Measurements from ENCODE around the gene RBBP5.

The RBBP5 gene

GRCh38 chr1:205144046-205144720 is 22.4 kb upstream of the RBBP5 start:
- no peaks in the 10 kb centered on the region for H3K4me1 ChIP-seq (ENCODE audit: insufficient read depth, poor library complexity, severe bottlenecking)
- TF ChIP-seq CTCF (IDR thresholded peaks at IDR 0.05; ENCODE audit: poor library complexity, severe bottlenecking), result no peak
- no peaks in the 10 kb centered on the region for H3K36me3 ChIP-seq (ENCODE audit: low read depth)
- H3K9me3 ChIP-seq (ENCODE audit: severe bottlenecking), result no peaks in the 10 kb centered on the region
- ATAC-seq (ENCODE audit: low read depth) (no peak), DNase-seq (ENCODE audit: low spot score) (no peak)
- H3K27ac ChIP-seq (ENCODE audit: poor library complexity, severe bottlenecking), result no peak overlapping the region
- no peak overlapping the region for H3K4me3 ChIP-seq (ENCODE audit: severe bottlenecking)
- H3K27me3 ChIP-seq (ENCODE audit: insufficient read depth, poor library complexity, severe bottlenecking), result no peaks in the 10 kb centered on the region

- Histone ChIP-seq H3K36me3 (ENCODE audit: low read depth) (no peaks in the 10 kb centered on the region), H3K4me1 (ENCODE audit: insufficient read depth, poor library complexity, severe bottlenecking) (no peaks in the 10 kb centered on the region), H3K4me3 (ENCODE audit: severe bottlenecking) (no peak overlapping the region), H3K27me3 (ENCODE audit: insufficient read depth, poor library complexity, severe bottlenecking) (no peaks in the 10 kb centered on the region), H3K9me3 (ENCODE audit: severe bottlenecking) (no peaks in the 10 kb centered on the region), H3K27ac (ENCODE audit: poor library complexity, severe bottlenecking) (no peak overlapping the region)
- ATAC-seq (ENCODE audit: low read depth) (no peak), DNase-seq (ENCODE audit: low spot score) (no peak)
- TF ChIP-seq CTCF (IDR thresholded peaks at IDR 0.05; ENCODE audit: poor library complexity, severe bottlenecking), result no peak
Measured at GRCh38 chr1:205142102-205142469, 20.3 kb upstream of the RBBP5 start.

GRCh38 chr1:205141236-205142101 is 19.7 kb upstream of the RBBP5 start:
- H3K36me3 ChIP-seq (ENCODE audit: low read depth), result no peaks in the 10 kb centered on the region
- TF ChIP-seq CTCF (IDR thresholded peaks at IDR 0.05; ENCODE audit: poor library complexity, severe bottlenecking), result peak; percentile 88
- H3K27ac ChIP-seq (ENCODE audit: poor library complexity, severe bottlenecking), result no peak overlapping the region
- DNase-seq (ENCODE audit: low spot score) (no peak), ATAC-seq (ENCODE audit: low read depth) (peak; percentile 78)
- H3K4me3 ChIP-seq (ENCODE audit: severe bottlenecking), result no peak overlapping the region
- H3K4me1 ChIP-seq (ENCODE audit: insufficient read depth, poor library complexity, severe bottlenecking), result no peaks in the 10 kb centered on the region
- no peaks in the 10 kb centered on the region for H3K9me3 ChIP-seq (ENCODE audit: severe bottlenecking)
- H3K27me3 ChIP-seq (ENCODE audit: insufficient read depth, poor library complexity, severe bottlenecking), result no peaks in the 10 kb centered on the region

GRCh38 chr1:205140113-205140512 is 18.3 kb upstream of the RBBP5 start:
- Histone ChIP-seq H3K4me1 (ENCODE audit: insufficient read depth, poor library complexity, severe bottlenecking) (no peaks in the 10 kb centered on the region), H3K36me3 (ENCODE audit: low read depth) (no peaks in the 10 kb centered on the region), H3K9me3 (ENCODE audit: severe bottlenecking) (no peaks in the 10 kb centered on the region), H3K27me3 (ENCODE audit: insufficient read depth, poor library complexity, severe bottlenecking) (no peaks in the 10 kb centered on the region), H3K27ac (ENCODE audit: poor library complexity, severe bottlenecking) (no peak overlapping the region), H3K4me3 (ENCODE audit: severe bottlenecking) (no peak overlapping the region)
- ATAC-seq (ENCODE audit: low read depth) (no peak), DNase-seq (ENCODE audit: low spot score) (no peak)
- TF ChIP-seq CTCF (IDR thresholded peaks at IDR 0.05; ENCODE audit: poor library complexity, severe bottlenecking), result no peak

- no peak for TF ChIP-seq CTCF (IDR thresholded peaks at IDR 0.05; ENCODE audit: poor library complexity, severe bottlenecking)
- no peak overlapping the region for H3K27ac ChIP-seq (ENCODE audit: poor library complexity, severe bottlenecking)
- no peaks in the 10 kb centered on the region for H3K4me1 ChIP-seq (ENCODE audit: insufficient read depth, poor library complexity, severe bottlenecking)
- ATAC-seq (ENCODE audit: low read depth) (no peak), DNase-seq (ENCODE audit: low spot score) (no peak)
- no peak overlapping the region for H3K4me3 ChIP-seq (ENCODE audit: severe bottlenecking)
- no peaks in the 10 kb centered on the region for H3K27me3 ChIP-seq (ENCODE audit: insufficient read depth, poor library complexity, severe bottlenecking)
- no peaks in the 10 kb centered on the region for H3K9me3 ChIP-seq (ENCODE audit: severe bottlenecking)
- H3K36me3 ChIP-seq (ENCODE audit: low read depth), result no peaks in the 10 kb centered on the region
Measured at GRCh38 chr1:205137901-205138300, 16.1 kb upstream of the RBBP5 start.

All from RWPE2 (cell line).